IPS DF 19.7 (cell line): ENCODE measurements around the gene TRIM4.
"Not testable (repeated sequence)": the region's sequence is repeated elsewhere in the genome, so short reads cannot be mapped to it uniquely, and the experiment has no call there.

Experiments
- DNase-seq: peaks from one replicate; pipeline ENCODE4 v3.0.0-alpha.2; 2013; ENCODE audit warnings: low read depth, low spot score

TRIM4 gene

DNA sequence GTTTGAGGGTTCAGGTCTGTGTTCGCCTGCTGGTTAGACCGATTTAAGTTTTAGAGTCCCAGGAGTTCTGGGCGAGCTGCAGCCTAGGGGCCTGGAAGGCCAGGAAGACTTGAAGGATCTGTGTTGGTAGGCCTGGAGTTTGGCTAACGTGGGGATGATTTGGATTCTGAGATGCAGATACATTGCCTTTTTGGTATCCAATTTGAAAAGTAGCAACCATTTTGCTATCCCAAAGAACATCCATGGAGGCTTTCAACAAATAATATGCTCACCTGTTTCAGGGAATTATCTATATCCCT, 433 bp upstream of the TRIM4 start:
- DNase-seq = no peak

DNA sequence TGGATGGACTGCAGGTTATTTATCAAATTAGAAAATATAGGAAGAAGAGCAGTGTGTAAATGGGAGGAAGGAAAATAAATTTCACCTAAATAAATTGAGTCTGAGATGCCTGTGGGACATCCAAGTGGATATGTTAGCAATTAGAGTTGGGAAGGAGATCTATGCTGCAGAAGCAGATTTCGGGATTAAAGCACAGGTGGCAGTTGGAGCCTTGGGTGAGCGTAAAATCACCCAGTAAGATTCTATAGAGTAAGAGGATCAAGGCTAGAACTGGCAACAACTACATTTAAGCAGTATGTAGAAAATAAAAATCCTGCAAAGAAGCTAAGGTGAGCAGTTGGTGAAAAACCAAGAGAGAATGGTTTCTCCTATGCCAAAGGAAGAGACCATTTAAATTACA, 8.4 kb downstream of the TRIM4 start:
- no peak for DNase-seq

DNA sequence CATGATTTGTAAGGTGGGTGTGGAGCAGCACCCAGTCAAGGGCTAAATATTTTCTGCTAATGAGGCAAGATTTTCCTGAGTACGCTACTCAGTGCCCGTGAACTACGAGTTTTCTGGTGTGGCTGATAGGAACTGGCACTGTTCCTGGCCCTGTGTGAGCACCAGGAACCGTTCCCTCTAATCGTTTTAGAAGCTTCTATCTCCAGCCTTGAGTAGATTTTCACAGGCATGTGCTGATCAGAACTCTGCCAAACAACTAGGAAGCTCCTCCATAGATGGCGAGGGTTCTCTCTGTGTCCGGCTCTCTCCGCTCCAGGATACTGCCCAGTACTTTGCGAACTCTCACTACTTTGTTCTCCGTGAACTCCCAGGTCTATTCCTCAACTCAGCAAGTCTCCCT, 17.7 kb downstream of the TRIM4 start:
- no peak for DNase-seq

DNA sequence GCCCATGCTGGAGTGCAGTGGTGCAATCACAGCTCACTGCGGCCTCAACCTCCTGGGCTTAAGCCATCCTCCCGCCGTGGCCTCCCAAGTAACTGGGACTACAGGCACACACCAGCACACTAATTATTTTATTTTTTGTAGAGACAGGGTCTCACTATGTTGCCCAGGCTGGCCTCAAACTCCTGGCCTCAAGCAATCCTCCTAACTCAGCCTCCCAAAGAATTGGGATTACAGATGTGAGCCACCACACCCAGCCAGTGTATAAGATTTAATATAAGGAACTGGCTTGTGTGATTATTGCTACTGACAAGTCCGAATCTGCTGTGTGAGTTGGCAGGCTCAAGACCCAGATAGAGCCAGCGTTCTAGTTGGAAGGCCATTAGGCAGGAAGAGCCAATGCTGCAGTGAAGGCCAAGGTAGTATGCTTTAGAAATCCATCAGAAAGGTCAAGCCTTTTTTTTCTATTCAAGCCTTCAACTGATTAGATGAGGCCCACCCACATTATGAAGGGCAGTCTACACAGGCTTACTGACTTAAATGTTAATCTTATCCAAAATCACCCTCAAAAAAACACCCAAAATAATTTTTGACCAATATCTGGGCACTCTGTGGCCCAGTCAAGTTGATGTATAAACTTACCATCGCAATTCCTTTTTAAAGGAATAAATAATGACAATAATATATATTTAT, 19.4 kb downstream of the TRIM4 start:
- DNase-seq = no peak

DNA sequence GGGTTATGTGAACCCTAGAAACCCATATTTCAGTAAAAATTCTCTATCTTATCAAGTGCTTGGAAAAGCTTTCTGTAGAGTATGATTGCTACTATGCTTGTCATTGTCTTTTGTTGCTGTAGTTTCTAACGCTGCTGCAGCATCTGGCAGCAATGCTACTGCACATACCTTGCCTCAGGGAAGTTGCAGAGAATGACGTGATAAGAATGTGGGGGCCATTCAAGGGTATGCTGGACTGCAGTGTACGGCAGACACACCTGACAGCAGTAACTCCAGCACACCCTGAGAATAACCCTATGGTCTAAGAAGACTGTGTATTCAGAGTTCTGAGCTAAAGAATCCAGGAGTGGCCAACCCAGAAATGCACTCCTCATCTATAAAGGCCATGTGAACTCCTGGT, 20.5 kb downstream of the TRIM4 start:
- no peak for DNase-seq

DNA sequence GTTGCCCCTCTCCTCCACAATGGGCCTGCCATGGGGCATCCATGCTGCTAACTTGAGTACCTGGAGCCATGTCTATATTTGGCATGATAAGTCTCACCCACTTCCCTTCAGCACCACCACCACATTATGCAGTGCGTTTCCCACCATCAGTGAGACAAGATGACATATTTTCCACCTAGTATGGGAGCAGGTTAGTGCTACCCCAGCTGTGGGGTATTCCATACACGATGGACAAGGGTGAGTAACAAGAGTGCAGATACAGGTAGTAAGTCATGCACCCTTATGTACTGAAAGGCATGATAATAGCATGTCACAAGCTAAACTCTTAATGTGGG, 21.3 kb downstream of the TRIM4 start:
- no peak for DNase-seq

DNA sequence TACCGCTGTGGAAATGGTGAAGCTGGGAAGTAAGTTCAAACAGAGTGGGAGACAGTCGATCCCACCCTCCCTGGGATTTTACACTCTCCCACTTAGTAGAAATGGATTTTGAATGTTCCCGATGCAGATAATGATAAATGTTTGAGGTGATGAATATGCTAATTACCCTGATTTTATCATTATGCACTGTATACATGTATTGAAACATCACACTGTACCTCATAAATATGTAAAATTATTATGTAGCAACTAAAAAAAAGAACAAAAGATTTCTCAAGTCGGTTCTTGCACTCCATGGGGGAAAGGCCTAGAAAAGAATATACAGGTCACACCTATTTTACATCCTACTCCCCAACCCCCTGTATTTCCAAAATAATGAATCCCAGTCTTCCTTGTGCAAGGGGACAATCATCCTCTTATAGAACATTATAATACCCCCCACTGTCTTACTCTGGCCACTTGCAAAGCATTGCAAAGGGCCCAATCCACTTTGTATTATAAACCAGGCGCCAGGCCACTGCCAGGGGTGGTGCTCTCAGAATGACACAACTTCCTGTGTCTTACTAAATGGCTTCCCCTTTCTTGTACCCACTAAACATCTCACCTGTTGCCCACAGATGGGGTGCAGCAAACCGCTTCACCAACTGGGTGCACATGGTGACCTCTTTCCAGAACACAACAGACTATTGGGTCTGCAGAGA, 21.9 kb downstream of the TRIM4 start:
- DNase-seq = no peak

DNA sequence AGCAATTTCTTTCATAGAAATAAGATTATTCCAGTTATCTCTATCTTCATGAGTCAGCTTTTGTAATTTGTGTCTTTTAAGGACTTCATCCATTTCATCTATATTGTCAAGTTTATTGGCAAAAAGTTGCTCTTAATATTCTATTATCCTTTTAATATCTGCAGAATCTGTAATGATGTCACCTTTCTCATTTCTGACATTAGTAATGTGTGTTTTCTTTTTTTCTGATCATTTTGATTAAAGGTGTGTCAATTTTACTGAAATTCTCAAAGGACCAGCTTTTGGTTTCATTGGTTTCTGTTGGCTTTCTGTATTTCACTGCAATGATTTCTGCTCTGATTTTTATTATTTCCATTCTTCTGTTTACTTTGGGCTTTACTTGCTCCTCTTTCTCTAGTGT, 24.6 kb downstream of the TRIM4 start:
- no peak for DNase-seq

DNA sequence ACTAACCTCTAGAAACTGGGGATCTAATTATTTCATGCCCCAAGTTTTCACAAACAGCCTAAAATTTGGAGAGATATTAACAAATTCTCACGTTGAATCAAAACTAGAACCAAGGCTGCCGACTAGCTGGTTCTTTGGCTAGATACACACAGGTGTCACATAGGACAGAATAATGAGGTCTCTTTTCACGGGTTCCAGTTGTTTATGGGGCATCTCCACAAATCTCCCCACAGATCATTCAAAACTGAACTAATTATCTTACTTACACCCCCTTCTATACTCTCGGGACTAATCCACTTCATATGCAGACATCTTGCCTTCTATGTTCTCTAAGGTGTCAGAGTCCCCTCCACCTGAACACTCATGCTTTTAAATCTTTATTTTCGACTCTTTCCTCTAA, 26.1 kb downstream of the TRIM4 start:
- DNase-seq = no peak

DNA sequence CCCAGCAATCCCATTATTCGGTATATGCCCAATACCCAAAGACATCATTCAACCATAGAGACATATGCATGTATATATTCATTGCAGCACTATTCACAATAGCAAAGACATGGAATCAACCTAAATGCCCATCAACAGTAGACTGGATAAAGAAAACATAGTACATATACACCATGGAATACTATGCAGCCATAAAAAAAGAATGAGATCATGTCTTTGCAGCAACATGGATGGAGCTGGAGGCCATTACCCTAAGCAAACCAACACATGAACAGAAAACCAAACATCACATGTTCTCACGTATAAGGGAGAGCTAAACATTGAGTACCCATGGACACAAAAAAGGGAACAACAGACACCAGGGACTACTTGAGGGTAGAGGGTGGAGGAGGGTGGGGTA, 29.0 kb downstream of the TRIM4 start:
- DNase-seq = not testable (repeated sequence)

DNA sequence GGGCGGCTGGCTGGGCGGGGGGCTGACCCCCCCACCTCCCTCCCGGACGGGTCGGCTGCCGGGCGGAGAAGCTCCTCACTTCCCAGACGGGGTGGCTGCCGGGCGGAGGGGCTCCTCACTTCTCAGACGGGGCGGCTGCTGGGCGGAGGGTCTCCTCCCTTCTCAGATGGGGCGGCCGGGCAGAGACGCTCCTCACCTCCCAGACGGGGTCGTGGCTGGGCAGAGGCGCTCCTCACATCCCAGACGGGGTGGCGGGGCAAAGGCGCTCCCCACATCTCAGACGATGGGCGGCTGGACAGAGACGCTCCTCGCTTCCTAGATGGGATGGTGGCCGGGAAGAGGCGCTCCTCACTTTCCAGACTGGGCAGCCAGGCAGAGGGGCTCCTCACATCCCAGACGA, 31.0 kb downstream of the TRIM4 start:
- DNase-seq = not testable (repeated sequence)

DNA sequence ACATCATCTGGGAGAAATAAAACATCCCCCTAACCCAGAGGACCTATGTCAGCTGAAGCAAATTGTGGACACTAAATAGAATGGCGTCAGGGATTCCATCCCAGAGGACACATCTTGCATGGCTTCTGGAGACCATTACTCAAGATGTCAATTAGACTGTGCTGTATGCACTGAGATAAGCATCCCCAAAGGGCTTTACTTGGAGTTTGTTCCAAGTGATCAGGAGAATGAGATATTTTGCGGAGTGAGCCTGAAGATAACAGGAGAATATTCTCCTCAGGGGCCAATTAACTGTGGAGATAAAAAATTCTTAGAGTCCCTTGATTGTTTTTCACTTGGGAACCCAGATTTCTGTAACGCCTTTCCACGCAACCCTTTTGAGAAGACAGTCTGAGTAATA, 38.0 kb downstream of the TRIM4 start:
- DNase-seq = no peak

DNA sequence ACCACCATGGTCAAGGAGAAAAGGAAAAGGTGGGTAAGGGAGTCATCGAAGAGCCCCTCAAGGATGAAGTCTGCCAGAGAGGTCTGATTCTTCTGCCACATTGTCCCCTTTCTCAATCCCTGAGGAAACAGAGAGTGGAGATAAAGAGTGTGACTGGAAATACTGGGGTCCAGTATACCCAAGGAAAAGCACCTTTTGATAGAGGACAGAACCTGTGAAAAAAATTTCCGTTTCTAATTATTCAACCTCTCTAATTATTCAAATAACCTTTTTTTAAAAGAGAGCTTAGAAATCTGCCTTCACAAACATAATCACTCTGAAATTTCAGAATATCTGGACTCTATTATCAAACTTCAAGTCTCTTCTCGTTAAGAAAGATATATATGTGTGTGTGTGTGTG, 42.4 kb downstream of the TRIM4 start, which contains the start of gene OR2AE1:
OR2AE1 (minus strand) TSS at position 101 of the 400 bp plus-strand sequence; CDS start at position 101, 0 bp downstream.
- DNase-seq = no peak

DNA sequence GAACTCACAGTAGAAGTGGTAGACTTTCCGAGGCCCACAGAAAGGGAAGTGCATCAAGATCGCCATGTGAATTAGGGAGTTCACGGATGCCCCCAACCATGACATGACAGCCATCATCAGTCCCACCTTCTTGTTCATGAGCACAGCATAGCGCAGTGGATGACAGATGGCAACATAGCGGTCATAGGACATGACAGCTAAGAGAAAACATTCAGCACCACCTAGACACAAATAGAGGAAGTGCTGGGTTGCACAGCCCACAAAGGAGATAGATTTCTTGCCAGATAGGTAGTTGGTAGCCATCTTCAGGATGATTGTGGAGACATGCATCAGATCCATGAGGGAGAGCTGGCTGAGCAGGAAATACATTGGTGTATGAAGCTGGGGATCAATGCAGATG, 42.8 kb downstream of the TRIM4 start:
- DNase-seq = no peak

DNA sequence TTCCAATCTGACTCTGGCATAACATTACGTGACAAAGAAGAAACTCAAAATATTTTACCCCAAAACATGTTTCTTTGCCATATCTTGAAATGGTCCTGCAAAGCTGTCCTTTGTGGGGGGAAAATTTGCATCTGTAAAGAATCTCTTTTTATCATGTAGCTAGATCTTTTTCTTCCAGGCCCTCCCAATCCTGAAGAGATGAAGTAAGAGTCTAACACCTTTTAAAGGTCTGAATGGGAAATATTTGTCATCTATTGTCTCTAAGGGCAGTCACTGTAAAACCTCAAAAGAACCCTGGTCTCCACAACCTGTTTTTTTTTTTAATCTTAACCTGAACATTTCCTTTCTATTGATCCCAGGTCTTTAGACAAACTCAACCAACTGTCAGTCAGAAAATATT, 51.1 kb downstream of the TRIM4 start:
- no peak for DNase-seq

DNA sequence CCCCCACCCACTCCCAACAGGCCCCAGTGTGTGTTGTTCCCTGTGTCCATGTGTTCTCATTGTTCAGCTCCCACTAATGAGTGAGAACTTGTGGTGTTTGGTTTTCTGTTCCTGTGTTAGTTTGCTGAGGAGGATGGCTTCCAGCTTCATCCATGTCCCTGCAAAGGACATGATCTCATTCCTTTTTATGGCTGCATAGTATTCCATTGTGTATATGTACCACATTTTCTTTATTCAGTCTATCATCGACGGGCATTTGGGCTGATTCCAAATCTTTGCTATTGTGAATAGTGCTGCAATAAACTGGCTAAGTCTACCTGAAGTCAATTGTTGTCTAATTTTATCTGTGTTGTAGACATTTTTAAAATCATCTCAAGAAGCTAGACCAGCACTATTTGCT, 51.9 kb downstream of the TRIM4 start:
- not testable (repeated sequence) for DNase-seq

DNA sequence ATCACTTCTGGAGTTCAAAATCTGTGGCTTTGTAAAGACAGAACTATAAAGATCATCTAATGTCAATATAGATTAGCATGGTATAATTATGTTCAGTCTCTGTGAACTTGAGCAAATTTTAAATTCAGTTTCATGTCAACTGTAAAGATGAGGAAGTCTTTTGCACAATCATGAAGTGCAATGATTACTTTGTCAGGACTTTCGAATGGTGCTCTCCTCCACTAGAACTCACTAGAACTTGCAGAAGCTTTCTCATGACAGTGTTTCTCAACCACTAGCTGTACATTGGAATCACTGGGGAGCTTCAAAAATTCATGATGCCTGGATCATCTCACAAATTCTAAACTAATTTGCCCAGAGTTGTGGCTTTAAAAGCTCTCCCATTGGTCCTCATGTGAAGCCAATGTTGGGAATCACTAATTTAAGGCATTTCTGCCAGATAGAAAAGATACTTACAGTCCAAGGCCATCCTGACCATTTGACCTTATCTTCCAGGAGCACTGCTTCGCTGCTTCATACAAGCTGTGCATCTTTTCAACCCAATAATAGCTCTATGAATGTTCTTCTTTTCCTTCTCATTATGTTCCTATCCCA, 55.4 kb downstream of the TRIM4 start:
- no peak for DNase-seq

DNA sequence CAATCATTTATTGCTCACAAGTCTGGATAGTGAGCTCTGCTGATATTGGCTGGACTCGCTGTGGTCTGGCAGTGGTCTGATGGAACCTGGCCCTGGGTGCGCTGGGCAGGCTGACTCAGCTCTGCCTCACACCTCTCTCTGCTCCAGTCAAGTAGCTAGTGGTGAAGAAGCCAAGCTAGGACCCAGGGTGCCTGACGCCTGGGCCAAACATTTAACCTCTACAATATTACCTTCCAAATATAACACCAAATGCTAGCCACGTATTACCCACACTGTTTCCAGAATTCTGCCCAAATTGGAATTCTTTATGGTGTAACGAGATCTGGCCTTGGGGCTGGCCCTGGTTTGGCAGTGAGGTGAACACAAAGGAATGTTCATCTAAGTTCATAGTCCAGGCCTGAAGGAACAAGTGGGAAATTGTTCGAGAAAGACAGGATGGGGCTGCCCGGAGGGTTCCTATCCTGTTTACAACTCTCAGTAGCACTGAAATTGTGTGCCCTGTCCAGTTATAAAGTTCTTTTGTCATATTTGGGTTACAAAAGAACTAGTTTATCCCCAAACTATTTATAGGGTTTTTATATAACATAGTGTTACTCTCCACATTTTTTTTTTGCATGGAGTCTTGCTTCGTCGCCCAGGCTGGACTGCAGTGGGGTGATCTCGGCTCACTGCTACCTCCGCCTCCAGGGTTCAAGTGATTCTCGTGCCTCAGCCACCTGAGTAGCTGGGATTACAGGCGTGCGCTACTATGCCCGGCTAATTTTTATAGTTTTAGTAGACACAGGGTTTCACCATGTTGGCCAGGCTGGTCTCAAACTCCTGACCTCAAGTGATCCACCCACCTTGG, 58.8 kb downstream of the TRIM4 start:
- no peak for DNase-seq

DNA sequence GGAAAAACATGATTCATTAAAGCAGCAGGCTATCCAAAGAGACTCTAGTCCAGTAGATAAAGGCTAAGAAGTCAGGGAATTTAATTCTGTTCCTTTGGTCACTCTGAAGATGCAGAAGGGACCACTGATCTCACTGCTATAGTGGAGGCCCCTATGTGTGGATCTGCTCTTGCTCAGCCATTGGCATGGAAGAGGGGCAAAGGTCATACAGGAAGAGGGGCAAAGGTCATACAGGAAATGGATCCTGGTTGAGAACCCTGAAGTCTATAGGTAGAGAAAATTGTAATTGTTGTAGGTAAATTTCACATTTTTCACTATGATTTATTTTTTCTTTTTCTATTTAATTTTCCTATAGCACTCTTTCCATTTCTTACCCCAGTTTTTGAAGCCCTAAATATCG, 64.1 kb downstream of the TRIM4 start:
- no peak for DNase-seq

DNA sequence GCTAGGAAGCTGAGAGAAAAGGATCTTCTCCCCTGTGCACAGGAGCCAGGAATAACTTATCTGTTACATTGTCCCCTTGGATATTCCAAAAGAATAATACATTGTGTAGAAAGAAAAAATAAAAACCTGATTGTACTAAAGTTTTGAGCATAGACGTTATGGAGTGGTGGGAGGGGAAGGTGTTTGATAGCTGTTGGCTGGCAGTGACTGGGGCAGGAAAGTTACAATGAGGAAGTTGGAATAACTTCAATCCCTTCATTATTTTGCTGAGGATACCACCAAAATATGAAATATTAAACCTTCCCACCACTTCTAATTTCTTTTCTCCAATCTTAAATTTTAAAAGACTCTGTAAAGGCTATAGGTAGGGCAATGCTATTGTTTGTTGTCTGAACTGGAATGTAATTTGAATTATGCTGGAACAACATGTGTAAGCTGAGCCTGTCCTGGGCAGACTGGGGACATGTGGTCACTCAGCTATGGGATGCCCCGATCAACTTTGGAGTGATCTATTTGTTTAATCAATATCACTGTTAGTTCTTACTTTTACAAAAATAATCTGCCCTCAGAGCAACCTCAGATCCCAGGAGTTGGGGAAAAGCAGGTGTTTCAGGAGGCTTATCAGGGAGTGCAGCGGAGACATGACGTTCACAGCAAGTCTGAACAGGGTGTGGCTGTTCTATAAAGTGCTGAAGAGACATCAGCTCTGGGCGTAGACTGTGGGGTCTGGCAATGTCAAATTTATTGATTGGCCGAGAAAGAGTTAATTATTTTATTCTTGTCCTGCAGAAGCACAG, 70.7 kb downstream of the TRIM4 start:
- no peak for DNase-seq

DNA sequence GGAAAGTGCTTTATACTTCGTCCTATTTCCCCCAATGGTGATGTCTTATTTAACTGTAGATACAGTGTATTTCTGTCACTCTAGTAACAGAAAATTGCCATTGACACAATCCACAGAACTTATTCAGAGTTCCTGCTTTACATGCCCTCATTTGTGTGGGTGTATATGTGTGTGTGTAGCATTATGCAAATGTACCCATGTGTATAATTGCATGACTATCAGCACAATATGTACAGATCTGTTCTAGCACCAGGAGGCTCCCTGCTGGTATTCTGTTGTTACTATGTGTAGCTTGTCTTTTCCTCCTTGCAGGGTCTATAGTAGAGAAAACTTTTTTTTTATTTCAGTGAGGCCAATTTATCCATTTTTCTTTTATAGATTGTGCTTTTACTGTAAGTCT, 75.0 kb downstream of the TRIM4 start:
- no peak for DNase-seq

DNA sequence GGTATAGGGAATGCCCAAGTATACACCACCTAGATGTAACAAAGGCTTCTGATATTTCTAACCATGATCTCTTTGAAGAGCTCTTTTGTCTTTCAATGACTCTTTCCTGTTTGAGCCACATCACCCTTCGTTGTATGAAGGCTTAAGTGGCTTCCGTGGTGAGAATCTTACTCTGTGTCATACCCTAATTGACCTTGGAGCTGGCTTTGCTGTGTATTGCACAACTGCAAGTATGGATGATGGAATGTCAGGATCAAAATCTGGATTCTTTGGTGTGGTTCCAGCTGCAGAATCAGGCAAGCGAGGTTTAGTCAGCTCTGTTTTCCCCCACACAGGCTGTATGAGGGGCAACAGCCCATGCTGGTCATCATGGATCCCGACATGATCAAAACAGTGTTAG, 75.5 kb downstream of the TRIM4 start:
- no peak for DNase-seq
